Hematopoietic multipotent progenitor cell treated with erythropoietin and hydrocortisone succinate and interleukin-3 and kit ligand, for 8 days (in vitro differentiated cells): ENCODE results near the gene SSR1.
A peak's percentile ranks its signal among the peaks of the same experiment; 100 is the strongest.
"Not testable (repeated sequence)": the region's sequence is repeated elsewhere in the genome, so short reads cannot be mapped to it uniquely, and the experiment has no call there.

ENCODE experiments used
- DNase-seq: peaks from one replicate; pipeline ENCODE4 v3.0.0-alpha.2; 2015

The SSR1 gene

DNA sequence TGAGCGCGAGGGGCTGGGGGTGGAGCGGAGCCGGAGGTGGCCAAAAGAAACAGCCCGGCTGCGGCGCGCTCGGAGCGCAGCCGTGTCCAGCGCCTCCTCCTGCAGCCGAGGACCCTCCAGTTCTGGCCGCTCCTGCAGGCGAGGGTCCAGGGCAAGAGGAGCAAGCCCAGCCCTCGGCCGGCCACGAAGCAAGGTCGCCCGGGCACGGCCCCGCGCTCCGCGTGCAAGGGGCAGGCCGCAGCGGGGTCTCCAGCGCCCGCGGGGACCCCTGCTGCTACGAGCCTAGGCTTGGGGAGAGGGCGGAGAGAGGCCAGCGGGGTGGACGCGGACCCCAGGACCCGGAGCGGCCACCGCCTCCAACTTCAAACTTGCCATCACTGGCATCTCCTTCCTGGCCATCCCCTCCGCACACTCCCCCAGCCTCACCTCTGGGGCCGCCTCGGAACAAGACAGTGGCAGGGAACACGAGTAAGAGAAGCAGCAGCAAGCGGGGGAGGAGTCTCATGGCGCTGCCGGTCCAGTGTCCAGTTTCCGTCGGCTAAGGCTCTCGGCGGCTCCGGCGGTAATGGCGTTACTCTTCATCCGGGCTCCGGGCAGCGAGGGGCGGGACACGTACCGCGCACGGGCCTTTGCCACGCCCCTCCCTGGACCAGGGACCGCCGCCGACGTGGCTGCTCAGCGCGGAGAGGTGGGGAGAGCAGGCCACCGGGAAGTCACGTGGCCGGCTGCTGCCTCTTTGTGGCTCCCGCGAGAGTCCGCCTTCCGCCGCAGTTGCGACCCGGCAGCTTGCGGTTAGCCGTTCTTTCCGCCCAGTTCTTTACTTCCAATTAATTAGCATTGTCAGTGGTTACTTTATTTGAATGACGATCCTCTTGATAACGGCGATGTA, at the start of gene SSR1:
TSS of gene SSR1 (minus strand) at position 584 of the 889 bp plus-strand sequence. CDS start at position 505, 79 bp downstream.
- peak; percentile 97 for DNase-seq

DNA sequence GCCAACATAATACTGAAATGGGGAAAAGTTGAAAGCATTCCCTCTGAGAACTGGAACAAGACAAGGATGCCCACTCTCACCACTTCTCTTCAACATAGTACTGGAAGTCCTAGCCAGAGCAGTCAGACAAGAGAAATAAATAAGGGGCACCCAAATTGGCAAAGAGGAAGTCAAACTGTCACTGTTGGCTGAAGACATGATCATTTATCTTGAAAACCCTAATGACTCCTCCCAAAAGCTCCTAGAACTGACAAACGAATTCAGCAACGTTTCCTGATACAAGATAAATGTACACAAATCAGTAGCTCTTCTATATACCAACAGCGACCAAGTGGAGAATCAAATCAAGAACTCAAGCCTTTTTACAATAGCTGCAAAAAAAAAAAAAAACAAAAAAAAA, 38.9 kb upstream of the SSR1 start:
- peak; percentile 58 for DNase-seq

DNA sequence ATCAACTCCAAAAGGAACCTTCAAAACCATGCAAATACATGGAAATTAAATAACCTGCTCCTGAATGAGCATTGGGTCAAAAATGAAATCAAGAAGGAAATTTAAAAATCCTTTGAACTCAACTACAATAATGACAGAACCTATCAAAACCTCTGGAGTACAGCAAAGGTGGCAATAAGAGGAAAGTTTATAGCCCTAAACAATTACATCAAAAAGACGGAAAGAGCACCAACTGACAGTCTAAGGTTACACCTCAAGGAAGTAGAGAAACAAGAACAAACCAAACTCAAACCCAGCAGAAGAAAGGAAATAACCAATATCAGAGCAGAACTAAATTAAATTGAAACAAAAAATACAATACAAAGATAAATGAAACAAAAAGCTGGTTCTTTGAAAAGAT, 37.6 kb upstream of the SSR1 start:
- not testable (repeated sequence) for DNase-seq

DNA sequence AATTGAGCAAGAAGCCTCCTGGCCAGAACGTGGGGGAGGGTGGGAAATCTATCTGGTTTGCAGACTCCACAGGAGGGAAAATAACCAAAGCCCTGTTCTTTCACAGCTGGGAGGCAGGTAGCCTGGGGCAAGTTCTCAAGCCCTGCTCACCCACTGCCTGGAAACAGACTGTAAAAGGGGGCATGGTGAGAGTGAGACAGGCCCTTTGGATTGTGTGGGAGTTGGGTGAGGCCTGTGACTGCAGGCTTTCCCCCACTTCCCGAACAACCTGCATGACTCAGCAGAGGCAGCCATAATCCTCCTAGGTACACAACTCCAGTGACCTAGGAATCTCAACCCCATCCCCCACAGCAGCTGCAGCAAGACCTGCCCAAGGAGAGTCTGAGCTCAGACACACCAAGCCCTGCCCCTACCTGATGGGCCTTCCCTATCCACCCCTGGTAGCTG, 34.6 kb upstream of the SSR1 start:
- not testable (repeated sequence) for DNase-seq

DNA sequence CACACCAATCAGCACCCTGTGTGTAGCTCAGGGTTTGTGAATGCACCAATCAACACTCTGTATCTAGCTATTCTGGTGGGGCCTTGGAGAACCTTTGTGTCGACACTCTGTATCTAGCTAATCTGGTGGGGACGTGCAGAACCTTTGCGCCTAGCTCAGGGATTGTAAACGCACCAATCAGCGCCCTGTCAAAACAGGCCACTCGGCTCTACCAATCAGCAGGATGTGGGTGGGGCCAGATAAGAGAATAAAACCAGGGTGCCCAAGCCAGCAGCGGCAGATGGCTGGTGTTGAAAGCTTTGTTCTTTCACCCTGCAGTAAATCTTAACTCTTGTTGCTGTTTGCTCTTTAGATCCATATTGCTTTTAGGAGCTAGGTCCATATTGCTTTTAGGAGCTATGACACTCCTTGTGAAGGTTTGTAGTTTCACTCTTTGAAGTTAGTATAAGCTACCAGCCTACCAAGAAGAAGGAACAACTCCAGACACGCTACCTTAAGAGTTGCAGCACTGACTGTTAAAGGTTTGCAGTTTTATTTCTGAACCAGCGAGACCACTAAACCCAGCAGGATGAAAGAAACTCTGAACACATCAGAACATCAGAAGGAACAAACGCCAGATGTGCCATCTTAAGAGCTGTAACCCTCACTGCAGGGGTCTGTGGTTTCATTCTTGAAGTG, 31.9 kb upstream of the SSR1 start:
- DNase-seq, result not testable (repeated sequence)

DNA sequence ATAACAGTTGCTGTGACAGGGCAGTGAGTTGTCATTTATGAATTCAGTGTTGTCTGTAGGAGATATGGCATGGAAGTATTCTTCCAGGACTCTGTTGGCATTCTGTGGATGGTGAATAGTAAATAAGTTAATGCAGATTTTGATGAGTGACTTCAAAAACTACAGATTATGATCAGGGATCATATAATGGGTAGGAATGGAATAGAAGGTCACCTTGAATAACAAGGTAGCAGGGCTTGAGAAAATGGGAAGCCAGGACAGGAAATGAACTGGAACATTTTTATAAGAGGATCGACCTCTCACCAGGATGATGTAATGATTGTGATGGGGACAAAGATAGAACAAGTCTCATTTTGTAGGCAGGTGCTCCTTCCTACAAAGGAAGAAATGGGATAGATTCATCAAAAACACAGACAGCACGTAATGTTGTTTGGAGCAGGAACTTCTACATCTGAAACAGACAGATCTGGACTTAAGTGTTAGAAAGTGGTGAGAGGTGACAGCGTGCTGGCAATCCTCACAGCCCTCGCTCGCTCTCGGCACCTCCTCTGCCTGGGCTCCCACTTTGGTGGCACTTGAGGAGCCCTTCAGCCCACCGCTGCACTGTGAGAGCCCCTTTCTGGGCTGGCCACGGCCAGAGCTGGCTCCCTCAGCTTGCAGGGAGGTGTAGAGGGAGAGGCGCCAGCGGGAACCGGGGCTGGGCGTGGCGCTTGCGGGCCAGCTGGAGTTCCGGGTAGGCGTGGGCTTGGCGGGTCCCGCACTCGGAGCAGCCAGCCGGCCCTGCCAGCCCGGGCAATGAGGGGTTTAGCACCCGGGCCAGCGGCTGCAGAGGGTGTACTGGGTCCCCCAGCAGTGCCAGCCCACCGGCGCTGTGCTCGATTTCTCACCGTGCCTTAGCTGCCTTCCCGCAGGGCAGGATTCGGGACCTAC, 30.8 kb upstream of the SSR1 start:
- no peak for DNase-seq

DNA sequence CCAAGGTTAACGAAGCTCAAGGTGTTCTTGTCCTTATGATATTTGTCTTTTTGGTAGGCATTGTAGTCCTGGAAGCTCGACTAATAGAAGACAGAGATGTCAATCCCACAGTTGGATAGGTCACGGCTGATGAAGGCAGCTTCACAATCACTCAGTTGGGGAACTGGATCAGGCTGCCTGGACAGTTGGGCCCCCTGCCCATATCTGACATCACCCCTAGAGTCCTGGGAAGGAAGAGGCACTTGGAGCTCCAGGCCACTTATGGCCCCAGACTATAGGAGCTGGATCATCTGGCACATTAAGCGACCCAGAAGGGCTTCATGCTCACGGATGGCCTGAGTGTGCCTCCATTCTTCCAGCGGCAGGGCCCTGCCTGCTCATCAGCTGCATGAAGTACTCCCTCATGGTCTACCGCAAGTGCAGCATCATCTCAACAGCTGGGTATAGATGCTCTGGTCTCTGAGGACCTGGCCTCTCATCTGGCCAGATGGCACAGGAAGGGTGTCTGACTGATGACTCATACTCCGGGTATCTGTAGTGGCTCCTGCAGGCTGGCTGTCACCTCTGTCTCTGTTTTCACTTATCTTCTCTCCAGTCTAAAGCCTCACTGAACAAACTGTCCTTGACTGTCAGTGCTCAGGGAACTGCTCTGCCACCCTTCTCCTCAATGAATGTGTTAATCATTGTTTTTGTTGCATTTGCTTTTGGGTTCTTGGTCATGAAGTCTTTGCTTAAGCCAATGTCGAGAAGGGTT, 29.2 kb upstream of the SSR1 start:
- peak; percentile 73 for DNase-seq

DNA sequence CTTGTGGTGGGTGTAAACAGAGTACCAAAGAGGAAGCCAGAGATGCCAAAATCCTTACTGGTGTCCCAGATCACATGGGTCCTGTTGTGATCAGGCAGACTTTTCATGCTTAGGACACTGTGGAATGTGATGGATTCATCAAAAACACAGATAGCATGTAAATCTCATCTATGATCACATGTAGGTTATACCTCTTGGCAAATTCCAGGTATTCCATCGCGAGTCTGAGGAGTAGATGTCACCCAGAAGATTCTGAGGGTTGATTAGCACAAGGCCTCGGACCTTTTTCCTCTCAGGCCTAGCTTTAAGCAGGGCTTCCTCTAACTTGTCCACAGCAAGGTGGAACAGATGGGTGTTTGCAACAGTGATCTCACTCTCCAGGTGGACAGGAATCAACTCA, 28.3 kb upstream of the SSR1 start:
- DNase-seq, result no peak

DNA sequence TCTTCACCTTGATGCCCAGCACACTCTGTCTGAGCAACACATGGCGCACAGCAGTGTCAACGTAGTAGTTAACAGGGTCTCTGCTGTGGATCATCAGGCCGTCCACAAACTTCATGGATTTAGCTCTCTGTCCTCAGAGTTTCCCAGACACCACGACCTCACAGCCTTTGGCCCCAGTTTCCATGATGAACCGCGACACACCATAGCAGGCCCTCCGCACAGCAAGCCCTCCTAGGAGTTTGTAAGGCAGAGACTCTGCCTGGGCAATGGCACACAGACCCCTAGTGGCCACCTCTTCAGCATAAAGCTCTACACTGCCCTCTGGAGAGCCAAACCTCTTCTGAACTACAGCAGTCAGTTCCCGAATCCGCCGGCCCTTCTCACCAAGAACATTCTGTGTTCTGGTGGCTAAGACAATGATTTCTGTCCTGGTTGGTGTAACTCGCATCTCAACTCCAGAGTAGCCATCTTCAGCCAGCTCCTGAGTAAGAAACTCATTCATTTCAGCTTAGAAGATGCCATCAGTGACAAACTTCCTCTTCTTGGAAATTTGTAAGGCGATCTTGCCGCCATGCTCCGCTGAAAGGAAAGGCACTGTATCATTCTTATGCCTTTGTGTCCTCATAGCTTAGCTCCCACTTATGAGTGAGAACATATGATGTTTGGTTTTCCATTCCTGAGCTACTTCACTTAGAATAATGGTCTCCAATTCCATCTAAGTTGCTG, 26.2 kb upstream of the SSR1 start:
- peak; percentile 60 for DNase-seq

DNA sequence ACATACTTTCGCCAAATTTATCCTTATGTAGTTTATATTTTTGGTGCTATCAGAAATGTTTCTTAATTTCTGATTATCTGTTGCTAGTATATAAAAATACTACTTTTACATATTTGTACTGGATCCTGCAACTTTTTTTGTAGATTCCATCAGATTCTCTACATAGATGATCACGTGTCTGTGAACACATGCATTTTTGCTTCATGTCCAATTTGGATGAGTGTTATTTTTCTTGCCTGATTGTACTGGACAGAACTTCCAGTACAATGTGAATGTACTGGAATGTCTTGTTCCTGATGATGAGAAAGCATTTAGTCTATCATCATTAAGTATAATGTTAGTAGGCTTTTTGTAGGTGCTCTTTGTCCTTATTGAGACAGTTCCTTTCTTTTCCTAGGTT, 25.0 kb upstream of the SSR1 start:
- no peak for DNase-seq

DNA sequence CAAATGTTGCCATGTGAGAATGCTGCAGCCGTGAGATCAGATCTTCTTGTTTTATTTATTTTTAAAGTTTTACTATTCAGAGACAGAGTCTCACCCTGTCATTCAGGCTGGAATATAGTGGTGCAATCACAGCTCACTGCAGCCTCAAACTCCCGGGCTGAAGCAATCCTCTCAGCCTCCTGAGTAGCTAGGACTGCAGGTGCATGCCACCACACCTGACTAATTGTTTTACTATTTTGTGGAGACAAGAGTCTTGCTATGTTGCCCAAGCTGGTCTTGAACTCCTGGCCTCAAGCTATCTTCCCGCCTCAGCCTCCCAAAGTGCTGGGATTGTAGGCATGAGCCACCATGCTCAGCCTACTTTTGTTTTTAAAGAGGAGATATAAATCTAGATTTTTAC, 22.5 kb upstream of the SSR1 start:
- no peak for DNase-seq

DNA sequence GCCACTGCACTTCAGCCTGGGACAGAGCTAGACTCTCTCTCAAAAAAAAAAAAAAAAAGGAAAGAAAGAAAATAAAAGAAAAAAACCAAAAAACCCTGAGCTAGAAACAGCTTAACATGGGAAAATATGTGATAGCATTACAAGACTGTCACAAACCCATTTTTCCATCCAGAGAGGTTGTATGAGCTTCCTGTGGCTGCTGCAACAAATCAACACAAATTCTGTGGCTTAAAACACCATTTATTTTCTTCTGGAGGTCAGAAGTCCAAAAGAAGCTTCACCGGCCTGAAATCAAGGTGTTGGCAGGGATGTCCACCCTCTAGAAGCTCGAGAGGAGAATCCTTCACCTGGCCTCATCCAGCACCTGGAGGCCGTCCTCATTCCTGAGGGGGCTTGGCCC, 21.7 kb upstream of the SSR1 start:
- DNase-seq, result no peak

DNA sequence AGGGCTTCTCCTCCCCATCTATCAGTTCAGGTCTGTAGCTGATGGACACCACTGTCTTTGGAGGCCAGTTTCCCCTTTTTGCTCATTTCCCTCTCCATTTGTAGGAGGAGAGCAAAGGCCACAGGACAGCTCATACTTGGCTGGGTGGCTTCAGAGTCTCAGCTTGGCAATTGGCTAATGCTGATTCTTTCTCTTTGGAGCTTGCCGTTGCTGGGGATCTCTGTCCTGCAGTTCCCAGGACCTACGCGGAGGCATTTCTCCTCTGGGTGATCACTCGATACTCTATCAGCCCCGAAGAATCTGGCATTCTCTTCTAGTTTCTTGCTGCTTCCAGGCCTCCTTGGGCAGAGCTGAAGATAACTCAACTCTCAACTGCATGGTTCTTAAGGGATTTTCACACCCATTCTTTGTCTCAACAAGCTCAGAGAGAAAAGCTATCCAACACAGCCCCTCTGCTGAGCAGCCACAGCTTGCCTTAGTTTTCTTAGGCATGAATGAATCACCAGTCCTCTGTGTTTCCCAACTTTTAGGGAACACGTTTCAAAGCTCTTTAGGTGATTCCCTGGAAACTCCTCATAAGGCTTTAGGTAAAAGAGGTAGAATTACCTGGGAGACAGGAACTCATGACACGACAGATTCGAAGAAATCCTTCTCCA, 19.2 kb upstream of the SSR1 start:
- no peak for DNase-seq

DNA sequence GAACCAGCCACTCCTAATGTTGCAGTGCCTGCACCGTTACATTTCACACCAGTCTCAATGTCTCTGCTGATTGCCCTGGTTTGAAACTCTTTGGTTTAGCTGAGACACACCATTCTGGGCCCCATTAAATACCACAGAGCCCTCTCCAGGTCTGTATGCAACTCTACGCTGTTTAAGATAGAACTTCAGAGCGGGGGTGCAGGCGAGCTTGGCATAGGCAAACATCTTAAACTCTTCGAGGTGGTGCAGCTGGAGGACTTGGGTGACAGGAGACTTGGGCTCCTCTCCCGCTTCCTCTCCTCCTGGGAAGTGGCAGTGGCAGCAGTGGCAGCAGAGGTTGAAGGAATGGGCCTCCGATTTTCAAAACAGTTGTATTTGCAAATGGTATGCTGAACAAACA, 18.5 kb upstream of the SSR1 start:
- DNase-seq, result no peak

DNA sequence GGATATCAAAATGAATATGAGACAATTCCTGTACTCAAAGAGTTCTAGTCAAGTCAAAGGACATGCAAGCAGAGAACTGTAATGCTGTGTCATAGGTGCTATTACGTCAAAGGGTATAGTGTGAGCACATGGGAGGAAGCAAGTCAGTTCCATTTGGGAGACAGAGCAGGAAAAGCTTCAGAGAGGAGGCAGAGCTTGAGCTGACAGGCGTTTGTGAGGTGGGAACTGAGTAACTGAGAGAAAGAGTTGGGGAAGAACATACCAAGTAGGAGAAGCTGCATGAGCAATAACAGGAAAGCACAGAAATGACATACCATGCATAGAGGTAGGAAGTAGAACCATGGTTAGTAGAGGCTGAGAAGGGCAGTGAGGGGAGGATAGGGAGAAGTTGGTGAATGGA, 15.2 kb upstream of the SSR1 start:
- no peak for DNase-seq

DNA sequence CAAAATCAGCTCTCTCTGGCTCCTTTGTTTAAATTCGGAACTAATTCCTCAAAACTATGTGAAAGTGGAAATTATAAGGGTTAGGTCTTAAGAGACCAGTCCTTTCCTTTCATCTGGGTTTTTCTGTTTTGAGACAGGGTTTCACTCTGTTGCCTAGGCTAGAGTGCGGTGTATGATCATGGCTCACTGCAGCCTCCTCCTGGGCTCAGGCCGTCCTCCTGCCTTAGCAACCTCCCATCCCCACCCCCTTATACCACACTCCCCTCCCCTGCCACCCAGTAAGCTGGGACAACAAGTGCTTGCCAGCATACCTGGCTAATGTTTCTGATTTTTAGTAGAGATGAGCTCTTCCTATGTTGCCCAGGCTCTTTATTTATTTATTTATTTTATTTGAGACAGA, 12.8 kb upstream of the SSR1 start:
- no peak for DNase-seq

DNA sequence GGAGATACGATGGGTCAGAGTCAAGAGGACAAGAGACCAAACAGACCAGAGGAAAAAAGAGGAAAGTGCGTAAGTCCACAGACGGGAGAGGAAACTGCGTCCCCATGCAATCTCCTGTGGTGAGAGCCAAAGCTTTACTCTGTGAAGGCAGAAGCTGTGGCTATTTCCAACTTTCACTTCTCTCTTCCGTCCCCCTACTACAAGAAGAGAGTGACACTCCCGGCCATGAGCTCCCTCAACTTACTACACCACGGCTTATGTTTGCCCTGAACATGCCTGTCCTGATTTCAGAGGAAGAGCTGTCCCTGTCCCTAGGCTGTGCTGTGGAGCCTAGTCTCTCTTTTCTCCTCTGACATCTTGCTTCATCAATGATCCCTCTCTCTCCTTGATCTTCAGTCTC, 11.5 kb upstream of the SSR1 start:
- DNase-seq, result no peak

DNA sequence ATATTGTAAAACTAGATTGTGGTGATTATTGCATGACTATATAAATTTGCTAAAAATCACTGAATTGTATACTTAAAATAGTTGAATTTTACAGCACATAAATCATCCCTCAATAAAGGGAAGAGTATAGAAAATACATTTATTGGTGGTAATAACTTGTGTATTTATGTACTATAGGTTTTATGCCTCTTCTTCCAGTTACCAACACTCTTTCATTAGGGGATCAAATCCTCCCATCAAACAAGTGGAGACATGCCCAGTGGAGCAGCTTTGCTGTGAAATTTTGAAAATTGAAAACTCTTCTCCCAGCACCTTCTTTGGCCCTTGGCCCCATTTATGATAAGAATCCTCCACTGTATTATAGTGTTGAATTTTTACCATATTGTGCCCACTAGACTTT, 10.1 kb upstream of the SSR1 start:
- DNase-seq, result no peak

DNA sequence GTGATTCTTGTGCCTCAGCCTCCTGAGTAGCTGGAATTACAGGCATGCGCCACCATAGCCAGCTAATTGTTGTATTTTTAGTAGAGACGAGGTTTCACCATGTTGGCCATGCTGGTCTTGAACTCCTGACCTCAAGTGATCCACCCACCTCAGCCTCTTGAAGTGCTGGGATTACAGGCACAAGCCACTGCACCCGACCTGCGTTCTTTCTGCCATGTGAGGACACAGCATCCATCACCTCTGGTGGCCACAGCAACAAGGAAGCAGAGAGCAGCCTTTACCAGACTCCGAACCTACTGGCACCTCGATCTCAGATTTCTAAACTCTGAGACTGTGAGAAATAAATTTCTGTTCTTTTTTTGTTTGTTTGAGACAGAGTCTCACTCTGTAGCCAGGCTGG, 8.9 kb upstream of the SSR1 start:
- not testable (repeated sequence) for DNase-seq

DNA sequence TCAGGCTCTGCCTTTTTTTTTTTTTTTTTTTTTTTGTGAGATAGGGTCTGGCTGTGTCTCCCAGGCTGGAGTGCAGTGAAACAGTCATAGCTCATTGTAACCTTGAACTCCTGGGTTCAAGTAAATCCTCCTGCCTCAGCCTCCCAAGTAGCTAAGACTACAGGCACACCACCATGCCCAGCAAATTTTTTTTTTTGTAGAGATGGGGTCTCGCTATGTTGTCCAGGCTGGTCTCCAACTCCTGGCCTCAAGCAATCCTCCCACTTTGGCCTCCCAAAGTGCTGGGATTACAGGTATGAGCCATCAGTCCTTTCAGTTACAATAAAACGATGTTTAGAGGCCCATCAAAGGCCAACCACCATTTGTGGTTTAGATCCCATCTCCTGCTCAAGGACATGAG, 6.4 kb upstream of the SSR1 start:
- DNase-seq, result not testable (repeated sequence)

DNA sequence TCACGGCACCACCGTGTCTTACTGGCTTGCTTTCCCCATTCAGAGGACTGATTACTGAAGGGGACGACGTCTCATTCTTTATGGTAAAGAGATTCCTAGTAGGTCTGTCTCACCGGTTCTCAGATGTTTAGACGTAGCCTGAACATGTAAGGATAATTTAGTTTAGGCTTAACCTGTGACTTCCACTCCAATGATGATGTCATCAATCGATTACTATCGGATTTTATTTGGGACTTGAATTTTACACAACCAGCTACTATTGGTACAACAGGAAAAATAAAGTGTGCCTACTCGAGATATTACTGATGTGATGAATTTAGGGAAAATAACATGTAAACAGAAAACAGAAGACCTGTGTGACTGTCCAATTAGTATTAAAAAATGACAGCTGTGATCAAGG, 4.5 kb upstream of the SSR1 start:
- no peak for DNase-seq
